A673 (cell line): Measurements from ENCODE around the gene YWHAH. TPM values are rescaled to one million over a fixed set of nuclear protein-coding genes. Genes with fewer than 3 reads are reported as not detected.

Source experiments
- BruUV-seq: library from RNA; stranded (reverse); fragments of 400-500 nt; replicated peaks from 2 replicates; lab custom pipeline; 2021; lab: Mats Ljungman, UMichigan
- CTCF ChIA-PET: fragments of 300-600 bp; sonication (Branson Sonifier 250); formaldehyde crosslinking; loops from one replicate; lab custom pipeline; 2022; ENCODE audit warnings: antibody characterized with exemption; lab: Charles Lee
- POLR2A ChIA-PET: fragments of 300-600 bp; sonication (Branson Sonifier 250); formaldehyde crosslinking; loops from one replicate; lab custom pipeline; 2022; ENCODE audit warnings: antibody characterized with exemption; ENCODE audit not compliant: low non-redundant PET; lab: Charles Lee
- DNase-seq: peaks from one replicate; pipeline ENCODE4 v3.0.0-alpha.2; 2015; ENCODE audit warnings: low spot score
- H3K27ac ChIP-seq: fragments of 200-600 bp; sonication (generic); 2 replicates; pipeline ENCODE4 v1.5.1; 2016; ENCODE audit warnings: mixed run types, low read depth, mild to moderate bottlenecking, mixed read lengths, antibody characterized with exemption, low read length; ENCODE audit not compliant: poor library complexity, severe bottlenecking
- H3K27me3 ChIP-seq: fragments of 200-600 bp; sonication (generic); replicated peaks from 2 replicates; pipeline ENCODE4 v1.6.1; 2017; ENCODE audit warnings: mixed run types, low read depth, mild to moderate bottlenecking, mixed read lengths, antibody characterized with exemption, low read length; ENCODE audit not compliant: insufficient read depth, poor library complexity
- H3K36me3 ChIP-seq: fragments of 200-600 bp; sonication (generic); 2 replicates; pipeline ENCODE4 v1.6.1; 2016; ENCODE audit warnings: mixed run types, mild to moderate bottlenecking, mixed read lengths, antibody characterized with exemption, low read length; ENCODE audit not compliant: insufficient read depth, poor library complexity, severe bottlenecking
- H3K4me1 ChIP-seq: fragments of 200-600 bp; sonication (generic); 2 replicates; pipeline ENCODE4 v1.6.1; 2017; ENCODE audit warnings: mixed run types, mild to moderate bottlenecking, mixed read lengths, antibody characterized with exemption, low read length; ENCODE audit not compliant: insufficient read depth, poor library complexity, severe bottlenecking
- H3K4me3 ChIP-seq: fragments of 200-600 bp; sonication (generic); 2 replicates; pipeline ENCODE4 v1.5.1; 2016; ENCODE audit warnings: low read depth, mixed run types, mild to moderate bottlenecking, mixed read lengths, low read length; ENCODE audit not compliant: poor library complexity, severe bottlenecking
- H3K9me3 ChIP-seq: fragments of 200-600 bp; sonication (generic); 2 replicates; pipeline ENCODE4 v1.6.1; 2016; ENCODE audit warnings: mixed run types, low read depth, mild to moderate bottlenecking, mixed read lengths, antibody characterized with exemption, low read length; ENCODE audit not compliant: poor library complexity, severe bottlenecking
- EZH2 ChIP-seq: fragments of 200-600 bp; sonication (generic); IDR thresholded peaks from 2 replicates; pipeline ENCODE4 v1.6.1; 2017; ENCODE audit warnings: borderline replicate concordance, low read depth, mild to moderate bottlenecking, mixed read lengths, antibody characterized with exemption, low read length; ENCODE audit not compliant: poor library complexity, severe bottlenecking
- intact Hi-C: fragments of 100-400 bp; cut with micrococcal nuclease; formaldehyde crosslinking; loops from one replicate; pipeline ENCODE4 v1.10.0; 2022; ENCODE audit not compliant: unreplicated experiment
- total RNA-seq: library from RNA; stranded (reverse); gene quantifications from 2 replicates; pipeline ENCODE4 v1.2.3, GENCODE V29; 2021
- TF ChIP-seq, protein P1 (sequence below): fragments of 300-800, 200-600 bp; sonication (generic); conservative IDR thresholded peaks from 2 replicates; pipeline ENCODE4 v1.5.1; 2017; ENCODE audit warnings: low read depth, mild to moderate bottlenecking, antibody characterized with exemption, low read length, moderate library complexity, mixed read lengths

Gene YWHAH
- total RNA-seq, 1 experiment from 2014 or later = 177 TPM

GRCh38 chr22:31945443-31945855 is 1.1 kb downstream of the YWHAH start:
- intact Hi-C loops = loop anchor here (5.0 to 10.0 kb wide), 2 partner anchors 191 to 278 kb away; partner anchors contain the start of genes DEPDC5 and PRR14L

GRCh38 chr22:31945971-31946680 is 1.8 kb downstream of the YWHAH start:
- POLR2A ChIA-PET = interaction anchor here (0.6 kb wide), 1 partner anchor 193 kb away, joined by 4 read pairs; no protein-coding TSS in a partner anchor

More at GRCh38 chr22:31945443-31945855, 1.1 kb downstream of the YWHAH start:
- Histone ChIP-seq H3K36me3 (peaks cover 29% of the 10 kb centered on the region), H3K4me3 (peak overlapping the region; percentile 68), H3K9me3 (no peaks in the 10 kb centered on the region), H3K27me3 (no peaks in the 10 kb centered on the region), H3K27ac (peak overlapping the region; percentile 96), H3K4me1 (peaks cover 26% of the 10 kb centered on the region)
- POLR2A ChIA-PET = no interaction called here
- DNase-seq = no peak
- TF ChIP-seq, protein P1, sequence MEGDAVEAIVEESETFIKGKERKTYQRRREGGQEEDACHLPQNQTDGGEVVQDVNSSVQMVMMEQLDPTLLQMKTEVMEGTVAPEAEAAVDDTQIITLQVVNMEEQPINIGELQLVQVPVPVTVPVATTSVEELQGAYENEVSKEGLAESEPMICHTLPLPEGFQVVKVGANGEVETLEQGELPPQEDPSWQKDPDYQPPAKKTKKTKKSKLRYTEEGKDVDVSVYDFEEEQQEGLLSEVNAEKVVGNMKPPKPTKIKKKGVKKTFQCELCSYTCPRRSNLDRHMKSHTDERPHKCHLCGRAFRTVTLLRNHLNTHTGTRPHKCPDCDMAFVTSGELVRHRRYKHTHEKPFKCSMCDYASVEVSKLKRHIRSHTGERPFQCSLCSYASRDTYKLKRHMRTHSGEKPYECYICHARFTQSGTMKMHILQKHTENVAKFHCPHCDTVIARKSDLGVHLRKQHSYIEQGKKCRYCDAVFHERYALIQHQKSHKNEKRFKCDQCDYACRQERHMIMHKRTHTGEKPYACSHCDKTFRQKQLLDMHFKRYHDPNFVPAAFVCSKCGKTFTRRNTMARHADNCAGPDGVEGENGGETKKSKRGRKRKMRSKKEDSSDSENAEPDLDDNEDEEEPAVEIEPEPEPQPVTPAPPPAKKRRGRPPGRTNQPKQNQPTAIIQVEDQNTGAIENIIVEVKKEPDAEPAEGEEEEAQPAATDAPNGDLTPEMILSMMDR = no peak
- TF ChIP-seq EZH2 = no peak
- BruUV-seq = no TSS peak
- CTCF ChIA-PET = no interaction called here

DNA sequence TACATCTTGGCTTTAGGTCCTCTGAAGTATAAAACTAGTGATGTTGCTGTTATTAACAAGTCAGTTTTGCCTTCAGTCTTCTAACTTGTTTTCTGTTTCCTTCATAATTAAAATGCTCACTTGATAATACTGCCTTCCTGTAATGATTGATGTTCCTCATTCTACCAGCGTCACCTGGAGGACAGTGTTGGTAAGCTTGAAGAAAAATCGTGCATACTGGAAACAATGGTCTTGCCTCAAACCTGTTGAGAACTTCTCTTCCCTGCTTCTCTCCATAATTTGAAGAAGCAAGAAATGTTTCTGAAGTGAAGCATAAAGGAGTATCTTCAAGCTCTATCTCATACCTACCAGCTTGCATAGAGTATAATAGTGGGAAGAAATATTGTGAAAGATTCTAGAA is 3.0 kb downstream of the YWHAH start:
- Histone ChIP-seq H3K9me3 (no peaks in the 10 kb centered on the region), H3K4me3 (no peak overlapping the region), H3K4me1 (peaks cover 41% of the 10 kb centered on the region), H3K36me3 (peaks cover 37% of the 10 kb centered on the region), H3K27ac (no peak overlapping the region), H3K27me3 (no peaks in the 10 kb centered on the region)
- no TSS peak for BruUV-seq
- DNase-seq = no peak
- TF ChIP-seq, protein P1 = peak; percentile 51
- no peak for TF ChIP-seq EZH2
- intact Hi-C loops = loop anchor here (5.0 to 10.0 kb wide), 2 partner anchors 192 to 280 kb away; partner anchors contain the start of genes DEPDC5 and PRR14L
- ChIA-PET POLR2A (no interaction called here), CTCF (no interaction called here)

More at GRCh38 chr22:31945971-31946680, 1.8 kb downstream of the YWHAH start:
- Histone ChIP-seq H3K36me3 (peaks cover 31% of the 10 kb centered on the region), H3K27me3 (no peaks in the 10 kb centered on the region), H3K4me3 (peak overlapping the region; percentile 68), H3K4me1 (peaks cover 33% of the 10 kb centered on the region), H3K9me3 (no peaks in the 10 kb centered on the region), H3K27ac (peak overlapping the region; percentile 96)
- no peak for TF ChIP-seq EZH2
- TF ChIP-seq, protein P1 = no peak
- BruUV-seq = TSS peak; percentile 45
- intact Hi-C loops = loop anchor here (5.0 to 10.0 kb wide), 2 partner anchors 191 to 279 kb away; partner anchors contain the start of genes DEPDC5 and PRR14L
- CTCF ChIA-PET = no interaction called here
- DNase-seq = no peak
